ENCODE measurements around the gene AUTS2. TPM values are rescaled to one million over a fixed set of nuclear protein-coding genes. Genes with fewer than 3 reads are reported as not detected.
A peak's percentile ranks its signal among the peaks of the same experiment; 100 is the strongest.

AUTS2 gene
- total and polyA plus RNA-seq, 2 of the 8 experiments (the other 6 are each of a cell fraction or from before 2014, with no cell fraction given): 25.9 to 101 TPM

- H4K5ac ChIP-seq (ENCODE audit: insufficient read length, low read depth, low read length): no peak overlapping the region
- H2BK15ac ChIP-seq (ENCODE audit: low read length): no peak overlapping the region
- H3K27me3 ChIP-seq (replicated peaks in 1 of 4; ENCODE audit: control insufficient read depth in 3 of 4, extremely low read depth in 1 of 4, insufficient read depth in 3 of 4, low read length in 3 of 4): no peaks in the 10 kb centered on the region
- no peak overlapping the region for H4K91ac ChIP-seq (replicated peaks; ENCODE audit: insufficient read length, low read length)
- peaks cover 0 to 10% (median 6%) of the 10 kb centered on the region in 4 experiments; a peak in 3 of 7 replicates for H3K4me1 ChIP-seq (replicated peaks in 1 of 4; ENCODE audit: control insufficient read depth in 3 of 4, insufficient read depth in 4 of 4, low read length in 3 of 4)
- WGBS, 2 experiments (ENCODE audit: extremely low coverage in 1 of 2, insufficient coverage in 1 of 2, insufficient read length in 1 of 2, insufficient replicate concordance in 2 of 2, low coverage in 1 of 2, low lambda C conversion rate in 2 of 2, missing lambda C conversion rate in 1 of 2): 89% methylated on average over 4 of the region's 4 CpGs; no CpG with 5 or more reads in 1 of the 2 experiments
- no peaks in the 10 kb centered on the region for H3K79me1 ChIP-seq (ENCODE audit: low read depth, low read length)
- POLR2A ChIA-PET (ENCODE audit: partially characterized antibody): no interaction called here
- H2BK5ac ChIP-seq (ENCODE audit: low read depth, low read length): no peak overlapping the region; the same call in 1 of the 2 replicates
- no peak overlapping the region for H3K14ac ChIP-seq (ENCODE audit: insufficient read length)
- no peak for DNase-seq (ENCODE audit: low read depth in 1 of 2, low spot score in 2 of 2)
- no peak overlapping the region for H3K23ac ChIP-seq (ENCODE audit: insufficient read length)
- no peak overlapping the region for H2BK120ac ChIP-seq (replicated peaks; ENCODE audit: low read depth, low read length)
- H2AFZ ChIP-seq (ENCODE audit: low read length): no peak overlapping the region
- H3K36me3 ChIP-seq (ENCODE audit: control insufficient read depth in 2 of 4, insufficient read depth in 4 of 4, low read length in 3 of 4): no peaks in the 10 kb centered on the region
- H3K56ac ChIP-seq (replicated peaks; ENCODE audit: insufficient read length, low read depth, low read length): no peak overlapping the region
- H3K9ac ChIP-seq (replicated peaks in 1 of 4; ENCODE audit: extremely low read depth in 1 of 4, low read depth in 3 of 4, low read length in 3 of 4): no peak overlapping the region
- H4K20me1 ChIP-seq (replicated peaks in 1 of 2; ENCODE audit: control insufficient read depth in 1 of 2, insufficient read depth in 2 of 2, low read length in 2 of 2): no peaks in the 10 kb centered on the region
- no peak overlapping the region for H2BK12ac ChIP-seq (ENCODE audit: low read depth, low read length)
- H2BK20ac ChIP-seq (ENCODE audit: low read length): no peak overlapping the region
- no peaks in the 10 kb centered on the region for H3K23me2 ChIP-seq (ENCODE audit: low read depth, low read length)
- no peak for TF ChIP-seq CEBPB (IDR thresholded peaks at IDR 0.05; ENCODE audit: low read depth, low read length)
- TF ChIP-seq MAFK (IDR thresholded peaks at IDR 0.05; ENCODE audit: low read depth, low read length): peak; percentile 88
- H3K27ac ChIP-seq (ENCODE audit: low read depth, low read length): no peak overlapping the region
- no peak overlapping the region for H3K4me3 ChIP-seq (ENCODE audit: extremely low read depth in 1 of 4, insufficient read depth in 2 of 4, low read depth in 3 of 4, low read length in 4 of 4)
- H2AK5ac ChIP-seq (ENCODE audit: low read depth, low read length): no peak overlapping the region
- no peaks in the 10 kb centered on the region for H3K79me2 ChIP-seq (ENCODE audit: control insufficient read depth in 1 of 2, insufficient read depth in 2 of 2, low read length in 2 of 2)
- H3K9me3 ChIP-seq (ENCODE audit: insufficient read depth in 2 of 2, low read depth in 1 of 2, low read length in 1 of 2): no peaks in the 10 kb centered on the region
- no peak overlapping the region for H3K18ac ChIP-seq (ENCODE audit: extremely low read depth, low read length)
- H4K8ac ChIP-seq (ENCODE audit: extremely low read depth, insufficient read depth, low read length): no peak overlapping the region
- CTCF ChIA-PET (ENCODE audit: partially characterized antibody): interaction anchor here (0.9 to 1.7 kb wide), 5 partner anchors 14 to 42 kb away, joined by 3 to 6 read pairs (median 3); no protein-coding TSS in a partner anchor
- H3K4me2 ChIP-seq (ENCODE audit: insufficient read depth in 1 of 2, low read depth in 2 of 2, low read length in 2 of 2): no peak overlapping the region
- no peak for FAIRE-seq
- H3K4ac ChIP-seq (replicated peaks; ENCODE audit: insufficient read length, low read depth, low read length): no peak overlapping the region
These were observed 79.7 kb downstream of the AUTS2 start for GRCh38 chr7:69677881-69678493.
